Suprapubic skin (tissue), 4 donors: ENCODE results near the gene GCNT4. TPM values are rescaled to one million over a fixed set of nuclear protein-coding genes. Genes with fewer than 3 reads are reported as not detected.
A peak's percentile ranks its signal among the peaks of the same experiment; 100 is the strongest.

ENCODE experiments used
- DNase-seq, 2 donors: peaks; one replicate each; pipeline ENCODE4 v3.0.0-alpha.2; 2019; ENCODE audit warnings: low spot score in 2 of 2
- H3K27ac ChIP-seq: fragments of 200-600 bp; sonication (generic); one replicate; pipeline ENCODE4 v1.5.1; 2019
- H3K27me3 ChIP-seq: fragments of 200-600 bp; sonication (generic); one replicate; pipeline ENCODE4 v1.5.1; 2019
- H3K36me3 ChIP-seq: fragments of 200-600 bp; sonication (generic); one replicate; pipeline ENCODE4 v1.5.1; 2019
- H3K4me1 ChIP-seq: fragments of 200-600 bp; sonication (generic); one replicate; pipeline ENCODE4 v1.5.1; 2019
- H3K4me3 ChIP-seq: fragments of 200-600 bp; sonication (generic); one replicate; pipeline ENCODE4 v1.5.1; 2019; ENCODE audit warnings: mild to moderate bottlenecking
- H3K9me3 ChIP-seq: fragments of 200-600 bp; sonication (generic); one replicate; pipeline ENCODE4 v1.5.1; 2019
- EP300 ChIP-seq: sonication (generic); formaldehyde crosslinking; IDR thresholded peaks from one replicate; pipeline ENCODE4 v1.6.1; 2017; ENCODE audit warnings: antibody characterized with exemption
- POLR2A ChIP-seq, 2 donors: fragments of 450-650 bp; IDR thresholded peaks; one replicate each; pipeline ENCODE4 v1.6.1; 2017; ENCODE audit warnings: antibody characterized with exemption in 2 of 2, mild to moderate bottlenecking in 2 of 2, moderate library complexity in 2 of 2
- POLR2AphosphoS5 ChIP-seq, 3 donors: sonication (generic); formaldehyde crosslinking; IDR thresholded peaks; one replicate each; pipeline ENCODE4 v1.6.1; 2017; ENCODE audit warnings: antibody characterized with exemption in 3 of 3
- whole genome bisulfite sequencing: methylation state at CpG from one replicate; pipeline ENCODE4 v1.1.5; 2018; 5-methylcytosine and 5-hydroxymethylcytosine counted together
- total RNA-seq, 4 donors: library from RNA; depleted of rRNA; stranded (reverse); fragments of >200 nt; gene quantifications; one replicate each; pipeline ENCODE4 v1.1.0, GENCODE V29; 2016
- TF ChIP-seq, protein P1 (sequence below), 2 donors: fragments of 200-600 bp in 1 of 2; fragments of 450-650 bp in 1 of 2; sonication (generic) in 1 of 2; IDR thresholded peaks; one replicate each; pipeline ENCODE4 v1.5.1; 2016 to 2019; ENCODE audit warnings: antibody characterized with exemption in 2 of 2, mild to moderate bottlenecking in 1 of 2, moderate library complexity in 1 of 2

GCNT4 gene
- total RNA-seq, 4 donors from 2014 or later: 1.7 to 4.3 (median 3.4) TPM

GRCh38 chr5:75037106-75037505, 15.3 kb downstream of the GCNT4 start:
- Histone ChIP-seq H3K27me3 (no peaks in the 10 kb centered on the region), H3K9me3 (no peaks in the 10 kb centered on the region), H3K4me1 (no peaks in the 10 kb centered on the region), H3K36me3 (no peaks in the 10 kb centered on the region), H3K27ac (peak overlapping the region; percentile 59), H3K4me3 (no peak overlapping the region)
- DNase-seq: no peak
- WGBS: 45% methylated on average over 4 of the region's 4 CpGs
- TF ChIP-seq POLR2AphosphoS5 (IDR thresholded peaks at IDR 0.05) (no peak), EP300 (no peak), POLR2A (IDR thresholded peaks at IDR 0.05) (no peak)
- TF ChIP-seq, protein P1, sequence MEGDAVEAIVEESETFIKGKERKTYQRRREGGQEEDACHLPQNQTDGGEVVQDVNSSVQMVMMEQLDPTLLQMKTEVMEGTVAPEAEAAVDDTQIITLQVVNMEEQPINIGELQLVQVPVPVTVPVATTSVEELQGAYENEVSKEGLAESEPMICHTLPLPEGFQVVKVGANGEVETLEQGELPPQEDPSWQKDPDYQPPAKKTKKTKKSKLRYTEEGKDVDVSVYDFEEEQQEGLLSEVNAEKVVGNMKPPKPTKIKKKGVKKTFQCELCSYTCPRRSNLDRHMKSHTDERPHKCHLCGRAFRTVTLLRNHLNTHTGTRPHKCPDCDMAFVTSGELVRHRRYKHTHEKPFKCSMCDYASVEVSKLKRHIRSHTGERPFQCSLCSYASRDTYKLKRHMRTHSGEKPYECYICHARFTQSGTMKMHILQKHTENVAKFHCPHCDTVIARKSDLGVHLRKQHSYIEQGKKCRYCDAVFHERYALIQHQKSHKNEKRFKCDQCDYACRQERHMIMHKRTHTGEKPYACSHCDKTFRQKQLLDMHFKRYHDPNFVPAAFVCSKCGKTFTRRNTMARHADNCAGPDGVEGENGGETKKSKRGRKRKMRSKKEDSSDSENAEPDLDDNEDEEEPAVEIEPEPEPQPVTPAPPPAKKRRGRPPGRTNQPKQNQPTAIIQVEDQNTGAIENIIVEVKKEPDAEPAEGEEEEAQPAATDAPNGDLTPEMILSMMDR (IDR thresholded peaks at IDR 0.05): no peak

- WGBS: 86% methylated on average over 5 of the region's 6 CpGs
- no peak overlapping the region for H3K27ac ChIP-seq
These were observed 18.1 kb downstream of the GCNT4 start for GRCh38 chr5:75034137-75034739.

GRCh38 chr5:75031366-75031765, 21.0 kb downstream of the GCNT4 start:
- 64% methylated on average over 3 of the region's 3 CpGs for WGBS
- H3K4me3 ChIP-seq: no peak overlapping the region
- no peaks in the 10 kb centered on the region for H3K36me3 ChIP-seq
- H3K4me1 ChIP-seq: no peaks in the 10 kb centered on the region
- no peak for TF ChIP-seq EP300
- no peak for TF ChIP-seq POLR2AphosphoS5 (IDR thresholded peaks at IDR 0.05)
- TF ChIP-seq, protein P1 (IDR thresholded peaks at IDR 0.05): no peak
- TF ChIP-seq POLR2A (IDR thresholded peaks at IDR 0.05): no peak
- DNase-seq: no peak
- H3K27ac ChIP-seq: no peak overlapping the region
- H3K27me3 ChIP-seq: no peaks in the 10 kb centered on the region
- no peaks in the 10 kb centered on the region for H3K9me3 ChIP-seq

More at GRCh38 chr5:75034137-75034739, 18.1 kb downstream of the GCNT4 start:
- H3K4me3 ChIP-seq: no peak overlapping the region
- H3K4me1 ChIP-seq: no peaks in the 10 kb centered on the region
- DNase-seq: no peak
- H3K9me3 ChIP-seq: no peaks in the 10 kb centered on the region
- TF ChIP-seq POLR2AphosphoS5 (IDR thresholded peaks at IDR 0.05) (no peak), EP300 (no peak), POLR2A (IDR thresholded peaks at IDR 0.05) (no peak)
- TF ChIP-seq, protein P1 (IDR thresholded peaks at IDR 0.05): no peak
- H3K36me3 ChIP-seq: no peaks in the 10 kb centered on the region
- no peaks in the 10 kb centered on the region for H3K27me3 ChIP-seq

DNA sequence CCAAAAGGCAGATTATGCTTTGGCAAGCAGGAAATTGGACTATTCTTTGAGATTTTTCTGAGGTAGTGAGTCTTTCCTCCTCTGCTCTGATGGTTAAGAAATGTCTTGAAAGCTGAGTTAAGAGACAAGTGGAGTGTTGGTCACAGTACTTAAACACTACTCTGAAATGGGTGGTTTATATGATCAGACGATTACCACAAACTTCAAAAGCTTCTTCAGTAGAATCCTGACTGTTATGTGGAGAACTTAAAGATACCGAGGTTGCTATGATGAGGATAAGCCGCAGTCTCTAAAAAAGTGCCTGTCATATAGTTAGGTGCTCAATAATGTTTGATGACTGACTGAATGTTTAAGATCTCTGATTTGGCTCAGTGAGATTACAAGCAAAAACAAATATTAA, 24.3 kb downstream of the GCNT4 start:
- TF ChIP-seq, protein P1 (IDR thresholded peaks at IDR 0.05): no peak
- TF ChIP-seq POLR2A (IDR thresholded peaks at IDR 0.05): no peak
- no peak for TF ChIP-seq POLR2AphosphoS5 (IDR thresholded peaks at IDR 0.05)
- TF ChIP-seq EP300: no peak
- 89% methylated on average over 3 of the region's 3 CpGs for WGBS
- DNase-seq: no peak
- Histone ChIP-seq H3K27ac (no peak overlapping the region), H3K9me3 (no peaks in the 10 kb centered on the region), H3K36me3 (no peaks in the 10 kb centered on the region), H3K4me3 (no peak overlapping the region), H3K4me1 (no peaks in the 10 kb centered on the region), H3K27me3 (no peaks in the 10 kb centered on the region)

- no peak for DNase-seq
These were observed 28.8 kb downstream of the GCNT4 start for GRCh38 chr5:75023368-75024159.

More at GRCh38 chr5:75023368-75024159, 28.8 kb downstream of the GCNT4 start:
- no peak overlapping the region for H3K27ac ChIP-seq
- no peaks in the 10 kb centered on the region for H3K27me3 ChIP-seq
- TF ChIP-seq EP300 (no peak), POLR2AphosphoS5 (IDR thresholded peaks at IDR 0.05) (no peak)
- H3K9me3 ChIP-seq: no peaks in the 10 kb centered on the region
- H3K36me3 ChIP-seq: no peaks in the 10 kb centered on the region
- H3K4me3 ChIP-seq: no peak overlapping the region
- no peaks in the 10 kb centered on the region for H3K4me1 ChIP-seq
- 63% methylated on average over 9 of the region's 9 CpGs for WGBS
